SK-N-SH (cell line): Measurements from ENCODE around the gene PARD3B. TPM values are rescaled to one million over a fixed set of nuclear protein-coding genes. Genes with fewer than 3 reads are reported as not detected.

Experiments
- CTCF ChIA-PET: fragments of 300-600, 350-600 bp; formaldehyde crosslinking; extraction: SDS; loops from one replicate; lab custom pipeline; 2021; lab: Yijun Ruan, JAX
- POLR2A ChIA-PET: fragments of 350-600 bp; sonication (Branson Sonifier 250); formaldehyde crosslinking; extraction: SDS; loops from one replicate; lab custom pipeline; 2020; ENCODE audit warnings: antibody characterized with exemption, inconsistent platforms; lab: Yijun Ruan, JAX
- DNase-seq: peaks from one replicate; pipeline ENCODE4 v3.0.0; 2012
- H2AFZ ChIP-seq: fragments of 200-600 bp; sonication (generic); 2 replicates; pipeline ENCODE4 v1.8.1; 2016; ENCODE audit warnings: antibody characterized with exemption, mild to moderate bottlenecking, low read depth
- H3F3A ChIP-seq: fragments of 200-600 bp; sonication (generic); replicated peaks from 2 replicates; pipeline ENCODE3; 2016; ENCODE audit warnings: antibody characterized with exemption, mild to moderate bottlenecking; ENCODE audit not compliant: insufficient read depth
- H3K27ac ChIP-seq, 2 experiments: fragments of 200-500 bp in 1 of 2; fragments of 200-600 bp in 1 of 2; sonication (Bioruptor generic) in 1 of 2; sonication (generic), shearing (Covaris generic) in 1 of 2; 2 replicates each; pipeline versions ENCODE4 v1.5.1 to v1.6.1; 2014 to 2016; ENCODE audit warnings: low read depth in 2 of 2, inconsistent platforms in 1 of 2, low read length in 1 of 2, mild to moderate bottlenecking in 1 of 2, mixed read lengths in 1 of 2
- H3K27me3 ChIP-seq: fragments of 200-600 bp; sonication (generic), shearing (Covaris generic); 2 replicates; pipeline ENCODE4 v1.6.1; 2016; ENCODE audit warnings: mixed run types; ENCODE audit not compliant: insufficient read depth
- H3K36me3 ChIP-seq, 2 experiments: fragments of 200-500 bp in 1 of 2; fragments of 200-600 bp in 1 of 2; sonication (Bioruptor generic) in 1 of 2; sonication (generic) in 1 of 2; replicated peaks in 1 of 2; 2 replicates each; pipeline versions ENCODE3 to v1.5.1; 2014 to 2016; ENCODE audit warnings: low read length in 1 of 2, mild to moderate bottlenecking in 1 of 2; ENCODE audit not compliant: insufficient read depth in 2 of 2, control insufficient read depth in 1 of 2
- H3K4me1 ChIP-seq, 2 experiments: fragments of 200-500 bp in 1 of 2; fragments of 200-600 bp in 1 of 2; sonication (Bioruptor generic) in 1 of 2; sonication (generic), shearing (Covaris generic) in 1 of 2; 2 replicates each; pipeline versions ENCODE4 v1.5.1 to v1.6.1; 2014 to 2016; ENCODE audit warnings: low read depth in 1 of 2, low read length in 1 of 2, mixed run types in 1 of 2; ENCODE audit not compliant: insufficient read depth in 2 of 2, control insufficient read depth in 1 of 2
- H3K4me2 ChIP-seq: fragments of 200-600 bp; sonication (generic), shearing (Covaris generic); 2 replicates; pipeline ENCODE4 v1.6.1; 2017; ENCODE audit warnings: mixed run types
- H3K4me3 ChIP-seq, 2 experiments: fragments of 200-500 bp in 1 of 2; fragments of 200-600 bp in 1 of 2; sonication (Bioruptor generic) in 1 of 2; sonication (generic), shearing (Covaris generic) in 1 of 2; 2 replicates each; pipeline versions ENCODE4 v1.5.1 to v1.8.1; 2014 to 2016; ENCODE audit warnings: low read depth in 2 of 2, inconsistent platforms in 1 of 2, low read length in 1 of 2, mild to moderate bottlenecking in 1 of 2, mixed read lengths in 1 of 2, moderate library complexity in 1 of 2
- H3K79me2 ChIP-seq: fragments of 200-600 bp; sonication (generic); 2 replicates; pipeline ENCODE4 v1.8.1; 2017; ENCODE audit warnings: mild to moderate bottlenecking; ENCODE audit not compliant: insufficient read depth
- H3K9ac ChIP-seq: fragments of 200-600 bp; sonication (generic); 2 replicates; pipeline ENCODE4 v1.6.1; 2017; ENCODE audit warnings: mixed run types
- H3K9me2 ChIP-seq: fragments of 200-600 bp; sonication (generic); 2 replicates; pipeline ENCODE4 v1.6.1; 2017; ENCODE audit warnings: mixed run types
- H3K9me3 ChIP-seq: fragments of 200-600 bp; sonication (generic); 2 replicates; pipeline ENCODE4 v1.6.1; 2017; ENCODE audit warnings: mixed run types, mild to moderate bottlenecking, moderate library complexity
- H4K20me1 ChIP-seq: fragments of 200-600 bp; sonication (generic); 2 replicates; pipeline ENCODE4 v1.6.1; 2017; ENCODE audit warnings: mild to moderate bottlenecking, mixed run types; ENCODE audit not compliant: insufficient read depth
- CHD2 ChIP-seq: fragments of 150-350 bp; IDR thresholded peaks from 2 replicates; pipeline ENCODE4 v1.6.1; 2018; ENCODE audit warnings: low read length; ENCODE audit not compliant: partially characterized antibody
- ELF1 ChIP-seq: IDR thresholded peaks from 2 replicates; pipeline ENCODE4 v1.4.0; 2012
- EP300 ChIP-seq, 2 experiments: IDR thresholded peaks; 2 replicates each; pipeline versions ENCODE4 v1.4.0 to v1.6.1; 2012; ENCODE audit warnings: borderline replicate concordance in 1 of 2, low read depth in 1 of 2, low read length in 1 of 2
- EZH2phosphoT487 ChIP-seq: fragments of 200-600 bp; sonication (generic); IDR thresholded peaks from 2 replicates; pipeline ENCODE4 v1.6.1; 2017; ENCODE audit warnings: low read depth, mixed run types, mild to moderate bottlenecking, antibody characterized with exemption, moderate library complexity, borderline replicate concordance
- FOSL2 ChIP-seq: IDR thresholded peaks from 2 replicates; pipeline ENCODE4 v1.4.0; 2012; ENCODE audit warnings: low read depth, mild to moderate bottlenecking, moderate library complexity, borderline replicate concordance
- GATA2 ChIP-seq: sonication (generic); formaldehyde crosslinking; IDR thresholded peaks from 2 replicates; pipeline ENCODE4 v1.5.0; 2020; ENCODE audit warnings: mild to moderate bottlenecking, missing genetic modification reagents
- JUND ChIP-seq: IDR thresholded peaks from 2 replicates; pipeline ENCODE4 v1.4.0; 2012
- NFIC ChIP-seq: IDR thresholded peaks from 2 replicates; pipeline ENCODE4 v1.4.0; 2012; ENCODE audit warnings: borderline replicate concordance
- NRF1 ChIP-seq: IDR thresholded peaks from 2 replicates; pipeline ENCODE4 v1.6.1; 2012; ENCODE audit warnings: low read depth, mild to moderate bottlenecking, low read length
- POLR2AphosphoS5 ChIP-seq: IDR thresholded peaks from 2 replicates; pipeline ENCODE4 v1.6.1; 2012; ENCODE audit warnings: low read depth, low read length
- RCOR1 ChIP-seq: fragments of 150-350 bp; IDR thresholded peaks from 2 replicates; pipeline ENCODE4 v1.6.1; 2017; ENCODE audit warnings: antibody characterized with exemption, low read length
- RXRA ChIP-seq: IDR thresholded peaks from 2 replicates; pipeline ENCODE4 v1.4.0; 2012; ENCODE audit warnings: low read depth, mild to moderate bottlenecking, borderline replicate concordance
- SMC3 ChIP-seq: IDR thresholded peaks from 2 replicates; pipeline ENCODE4 v1.6.1; 2012; ENCODE audit warnings: low read depth, low read length, improper control_type of control experiment
- TCF12 ChIP-seq: IDR thresholded peaks from 2 replicates; pipeline ENCODE4 v1.4.0; 2012
- TEAD4 ChIP-seq: IDR thresholded peaks from 2 replicates; pipeline ENCODE4 v1.4.0; 2012; ENCODE audit warnings: mild to moderate bottlenecking, borderline replicate concordance; ENCODE audit not compliant: insufficient read depth
- WGBS: methylation state at CpG from one replicate; pipeline ENCODE4 v1.1.6; 2017; ENCODE audit warnings: low lambda C conversion rate; 5-methylcytosine and 5-hydroxymethylcytosine counted together
- polyA plus RNA-seq, 3 experiments: library from polyadenylated mRNA; depleted of rRNA; stranded (reverse); fragments of >200 nt; gene quantifications; 2 replicates each; pipeline ENCODE4 v1.2.3, GENCODE V29; 2012
- TF ChIP-seq, protein P1 (sequence below): IDR thresholded peaks from 2 replicates; pipeline ENCODE4 v1.4.0; 2012; ENCODE audit warnings: low read depth, borderline replicate concordance
- TF ChIP-seq, protein P2 (sequence below): fragments of 150-350 bp; IDR thresholded peaks from 2 replicates; pipeline ENCODE4 v1.6.1; 2017; ENCODE audit warnings: antibody characterized with exemption, low read length, low read depth, borderline replicate concordance
- TF ChIP-seq, protein P3 (sequence below): IDR thresholded peaks from 2 replicates; pipeline ENCODE4 v1.4.0; 2012; ENCODE audit warnings: low read depth
- TF ChIP-seq, protein P4 (sequence below): fragments of 200-600 bp; sonication (generic); IDR thresholded peaks from 2 replicates; pipeline ENCODE4 v1.6.1; 2017; ENCODE audit warnings: antibody characterized with exemption, mild to moderate bottlenecking, moderate library complexity
- TF ChIP-seq, protein P5 (sequence below): IDR thresholded peaks from 2 replicates; pipeline ENCODE4; 2012

PARD3B gene
- polyA plus RNA-seq, 1 of the 3 experiments (the other 2 are of a cell fraction) = 0.87 TPM

DNA sequence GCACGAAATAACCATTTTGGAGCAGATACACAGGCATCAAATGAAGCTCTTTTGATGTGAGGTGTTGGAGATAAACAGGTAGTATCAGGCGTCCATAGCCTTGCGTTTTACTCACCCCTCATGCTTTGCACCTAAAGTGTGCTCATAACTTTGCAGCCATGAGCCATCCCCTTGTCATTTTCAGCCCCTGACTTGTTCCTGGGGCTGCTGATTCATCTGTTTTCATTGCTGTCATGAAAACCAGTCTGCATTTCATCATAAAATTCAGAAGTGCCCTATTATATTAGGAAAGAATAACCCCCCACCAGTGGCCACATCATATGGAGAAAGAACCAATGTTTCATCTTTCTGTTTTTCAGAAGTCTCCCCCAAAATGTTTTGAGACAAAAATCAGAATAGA, 807.3 kb downstream of the PARD3B start:
- H3K4me1 ChIP-seq = peaks cover 4 to 6% of the 10 kb centered on the region in 2 experiments
- H3K36me3 ChIP-seq = no peaks in the 10 kb centered on the region
- peak overlapping the region; percentile 53 to 79 for H3K27ac ChIP-seq
- no peaks in the 10 kb centered on the region for H3K9me2 ChIP-seq
- no peaks in the 10 kb centered on the region for H3K79me2 ChIP-seq
- H4K20me1 ChIP-seq = no peaks in the 10 kb centered on the region
- H3K4me3 ChIP-seq = no peak overlapping the region
- no peaks in the 10 kb centered on the region for H3K9me3 ChIP-seq
- no peak overlapping the region for H3K9ac ChIP-seq
- no peaks in the 10 kb centered on the region for H3K27me3 ChIP-seq
- H3F3A ChIP-seq = peaks cover 5% of the 10 kb centered on the region
- ChIA-PET CTCF (interaction anchor here (1.1 to 1.3 kb wide), 2 partner anchors 9 to 10 kb away, joined by 3 read pairs; no protein-coding TSS in a partner anchor), POLR2A (no interaction called here)
- 58% methylated on average over 3 of the region's 3 CpGs for WGBS
- TF ChIP-seq POLR2AphosphoS5 (peak; percentile 24; the same call in 1 of the 2 replicates), TEAD4 (peak; percentile 44; the same call in 1 of the 2 replicates), JUND (peak; percentile 75), EZH2phosphoT487 (no peak), RCOR1 (no peak), GATA2 (CRISPR knock-in tag) (no peak), NFIC (peak; percentile 39; the same call in 1 of the 2 replicates), EP300 (IDR thresholded peaks at IDR 0.05; ENCODE audit: borderline replicate concordance in 1 of 2, low read depth in 1 of 2, low read length in 1 of 2) (peak in 1 of 2 experiments; percentile 79; a peak in 1 of 4 replicates), TCF12 (peak; percentile 96), ELF1 (no peak), RXRA (peak; percentile 35; the same call in 1 of the 2 replicates), NRF1 (no peak), SMC3 (no peak), FOSL2 (peak; percentile 81), CHD2 (no peak)
- TF ChIP-seq, protein P1, sequence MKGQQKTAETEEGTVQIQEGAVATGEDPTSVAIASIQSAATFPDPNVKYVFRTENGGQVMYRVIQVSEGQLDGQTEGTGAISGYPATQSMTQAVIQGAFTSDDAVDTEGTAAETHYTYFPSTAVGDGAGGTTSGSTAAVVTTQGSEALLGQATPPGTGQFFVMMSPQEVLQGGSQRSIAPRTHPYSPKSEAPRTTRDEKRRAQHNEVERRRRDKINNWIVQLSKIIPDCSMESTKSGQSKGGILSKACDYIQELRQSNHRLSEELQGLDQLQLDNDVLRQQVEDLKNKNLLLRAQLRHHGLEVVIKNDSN = no peak
- TF ChIP-seq, protein P2, sequence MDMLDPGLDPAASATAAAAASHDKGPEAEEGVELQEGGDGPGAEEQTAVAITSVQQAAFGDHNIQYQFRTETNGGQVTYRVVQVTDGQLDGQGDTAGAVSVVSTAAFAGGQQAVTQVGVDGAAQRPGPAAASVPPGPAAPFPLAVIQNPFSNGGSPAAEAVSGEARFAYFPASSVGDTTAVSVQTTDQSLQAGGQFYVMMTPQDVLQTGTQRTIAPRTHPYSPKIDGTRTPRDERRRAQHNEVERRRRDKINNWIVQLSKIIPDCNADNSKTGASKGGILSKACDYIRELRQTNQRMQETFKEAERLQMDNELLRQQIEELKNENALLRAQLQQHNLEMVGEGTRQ = no peak
- TF ChIP-seq, protein P3, sequence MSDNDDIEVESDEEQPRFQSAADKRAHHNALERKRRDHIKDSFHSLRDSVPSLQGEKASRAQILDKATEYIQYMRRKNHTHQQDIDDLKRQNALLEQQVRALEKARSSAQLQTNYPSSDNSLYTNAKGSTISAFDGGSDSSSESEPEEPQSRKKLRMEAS = no peak
- TF ChIP-seq, protein P4, sequence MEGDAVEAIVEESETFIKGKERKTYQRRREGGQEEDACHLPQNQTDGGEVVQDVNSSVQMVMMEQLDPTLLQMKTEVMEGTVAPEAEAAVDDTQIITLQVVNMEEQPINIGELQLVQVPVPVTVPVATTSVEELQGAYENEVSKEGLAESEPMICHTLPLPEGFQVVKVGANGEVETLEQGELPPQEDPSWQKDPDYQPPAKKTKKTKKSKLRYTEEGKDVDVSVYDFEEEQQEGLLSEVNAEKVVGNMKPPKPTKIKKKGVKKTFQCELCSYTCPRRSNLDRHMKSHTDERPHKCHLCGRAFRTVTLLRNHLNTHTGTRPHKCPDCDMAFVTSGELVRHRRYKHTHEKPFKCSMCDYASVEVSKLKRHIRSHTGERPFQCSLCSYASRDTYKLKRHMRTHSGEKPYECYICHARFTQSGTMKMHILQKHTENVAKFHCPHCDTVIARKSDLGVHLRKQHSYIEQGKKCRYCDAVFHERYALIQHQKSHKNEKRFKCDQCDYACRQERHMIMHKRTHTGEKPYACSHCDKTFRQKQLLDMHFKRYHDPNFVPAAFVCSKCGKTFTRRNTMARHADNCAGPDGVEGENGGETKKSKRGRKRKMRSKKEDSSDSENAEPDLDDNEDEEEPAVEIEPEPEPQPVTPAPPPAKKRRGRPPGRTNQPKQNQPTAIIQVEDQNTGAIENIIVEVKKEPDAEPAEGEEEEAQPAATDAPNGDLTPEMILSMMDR = no peak
- TF ChIP-seq, protein P5, sequence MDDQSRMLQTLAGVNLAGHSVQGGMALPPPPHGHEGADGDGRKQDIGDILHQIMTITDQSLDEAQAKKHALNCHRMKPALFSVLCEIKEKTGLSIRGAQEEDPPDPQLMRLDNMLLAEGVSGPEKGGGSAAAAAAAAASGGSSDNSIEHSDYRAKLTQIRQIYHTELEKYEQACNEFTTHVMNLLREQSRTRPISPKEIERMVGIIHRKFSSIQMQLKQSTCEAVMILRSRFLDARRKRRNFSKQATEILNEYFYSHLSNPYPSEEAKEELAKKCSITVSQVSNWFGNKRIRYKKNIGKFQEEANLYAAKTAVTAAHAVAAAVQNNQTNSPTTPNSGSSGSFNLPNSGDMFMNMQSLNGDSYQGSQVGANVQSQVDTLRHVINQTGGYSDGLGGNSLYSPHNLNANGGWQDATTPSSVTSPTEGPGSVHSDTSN = peak; percentile 91
- no peak overlapping the region for H2AFZ ChIP-seq
- 0 out of 2 replicates have a peak overlapping the region, but pooled peaks have one; percentile 4 for H3K4me2 ChIP-seq
- DNase-seq = no peak
